Keratinocyte (primary cell): ENCODE results near the gene MAX. TPM values are rescaled to one million over a fixed set of nuclear protein-coding genes. Genes with fewer than 3 reads are reported as not detected.

Experiments used
- DNase-seq: peaks from one replicate; pipeline ENCODE4 v3.0.0-alpha.2; 2011; ENCODE audit warnings: low read depth, missing footprints, low spot score
- FAIRE-seq: peaks from 2 replicates; lab custom pipeline; 2011; peaks lifted over from hg19 to GRCh38; lab: Jason Lieb, UNC
- H2AFZ ChIP-seq: 2 replicates; pipeline ENCODE4 v1.6.0; 2012; ENCODE audit warnings: low read length, control low read depth, inconsistent platforms; ENCODE audit not compliant: control insufficient read depth
- H3K27ac ChIP-seq: 2 replicates; pipeline ENCODE4 v1.5.1; 2011; ENCODE audit warnings: low read length; ENCODE audit not compliant: control insufficient read depth, insufficient read depth
- H3K27me3 ChIP-seq: 3 replicates; pipeline ENCODE4 v1.6.0; 2011; ENCODE audit warnings: low read length; ENCODE audit not compliant: control insufficient read depth, insufficient read depth; ENCODE audit errors: extremely low read depth
- H3K36me3 ChIP-seq, 2 experiments: 2 replicates in 1 of 2; 3 replicates in 1 of 2; pipeline ENCODE4 v1.5.1; 2011; ENCODE audit warnings: low read length in 2 of 2, mild to moderate bottlenecking in 1 of 2; ENCODE audit not compliant: control insufficient read depth in 2 of 2, insufficient read depth in 2 of 2; ENCODE audit errors: extremely low read depth in 1 of 2
- H3K4me1 ChIP-seq: 3 replicates; pipeline ENCODE4 v1.5.1; 2011; ENCODE audit warnings: low read length; ENCODE audit not compliant: control insufficient read depth, insufficient read depth; ENCODE audit errors: extremely low read depth
- H3K4me2 ChIP-seq: 3 replicates; pipeline ENCODE4 v1.6.0; 2011; ENCODE audit warnings: low read depth, low read length; ENCODE audit not compliant: control insufficient read depth, insufficient read depth; ENCODE audit errors: extremely low read depth
- H3K4me3 ChIP-seq, 3 experiments: fragments of 200-600 bp in 1 of 3; sonication (generic) in 1 of 3; 2 replicates in 2 of 3; 3 replicates in 1 of 3; pipeline ENCODE4 v1.5.1; 2011 to 2016; ENCODE audit warnings: low read length in 3 of 3, mild to moderate bottlenecking in 3 of 3, control low read depth in 2 of 3, inconsistent platforms in 1 of 3, low read depth in 1 of 3, mixed read lengths in 1 of 3, mixed run types in 1 of 3, moderate library complexity in 1 of 3; ENCODE audit not compliant: control insufficient read depth in 2 of 3, insufficient read depth in 2 of 3; ENCODE audit errors: extremely low read depth in 1 of 3
- H3K79me2 ChIP-seq: 2 replicates; pipeline ENCODE4 v1.6.0; 2012; ENCODE audit warnings: low read length; ENCODE audit not compliant: control insufficient read depth, insufficient read depth
- H3K9ac ChIP-seq: 3 replicates; pipeline ENCODE4 v1.6.0; 2011; ENCODE audit warnings: low read length; ENCODE audit not compliant: control insufficient read depth, insufficient read depth; ENCODE audit errors: extremely low read depth
- H3K9me1 ChIP-seq: 3 replicates; pipeline ENCODE4 v1.6.0; 2011; ENCODE audit warnings: low read length; ENCODE audit not compliant: control insufficient read depth, insufficient read depth; ENCODE audit errors: extremely low read depth
- H3K9me3 ChIP-seq: 2 replicates; pipeline ENCODE4 v1.5.1; 2012; ENCODE audit warnings: low read depth, low read length; ENCODE audit not compliant: control insufficient read depth
- H4K20me1 ChIP-seq: 3 replicates; pipeline ENCODE4 v1.6.0; 2011; ENCODE audit warnings: low read length; ENCODE audit not compliant: control insufficient read depth, insufficient read depth; ENCODE audit errors: extremely low read depth
- CTCF ChIP-seq, 3 experiments: IDR thresholded peaks in 1 of 3; conservative IDR thresholded peaks in 1 of 3; optimal IDR thresholded peaks in 1 of 3; 2 replicates in 2 of 3; 3 replicates in 1 of 3; pipeline versions ENCODE3 to v1.5.1; 2011; ENCODE audit warnings: low read length in 3 of 3, mild to moderate bottlenecking in 3 of 3, moderate library complexity in 2 of 3, control low read depth in 1 of 3, inconsistent platforms in 1 of 3; ENCODE audit not compliant: insufficient read depth in 2 of 3; ENCODE audit errors: extremely low read depth in 1 of 3
- EZH2 ChIP-seq: IDR thresholded peaks from one replicate; pipeline ENCODE4 v1.6.1; 2012; ENCODE audit warnings: inconsistent platforms, mild to moderate bottlenecking, low read length, moderate library complexity
- dilution Hi-C: fragments of 300-500 bp; cut with MboI; formaldehyde crosslinking; loops from one replicate; pipeline ENCODE4 v1.7.0; 2020; ENCODE audit warnings: low sequenced_read_pairs; ENCODE audit not compliant: extremely low pct_ligation_motif_present
- polyA minus RNA-seq, 3 experiments: library from RNA; depleted of rRNA, polyadenylated mRNA; stranded (reverse); fragments of >200 nt; gene quantifications; 1 replicate in 1 of 3; 2 replicates in 1 of 3; 3 replicates in 1 of 3; pipeline ENCODE4 v1.2.3, GENCODE V29; 2011
- polyA plus RNA-seq, 5 experiments: library from polyadenylated mRNA; depleted of rRNA in 3 of 5; stranded (reverse) in 3 of 5; stranded (forward) in 1 of 5; unstranded in 1 of 5; fragments of >200 nt; gene quantifications; 1 replicate in 1 of 5; 2 replicates in 3 of 5; 3 replicates in 1 of 5; pipeline versions ENCODE4 v1.2.1 to v1.2.3, GENCODE V29; 2011 to 2012; ENCODE audit warnings: missing spikeins in 2 of 5, low read depth in 1 of 5, low replicate concordance in 1 of 5

The MAX gene, protein sequence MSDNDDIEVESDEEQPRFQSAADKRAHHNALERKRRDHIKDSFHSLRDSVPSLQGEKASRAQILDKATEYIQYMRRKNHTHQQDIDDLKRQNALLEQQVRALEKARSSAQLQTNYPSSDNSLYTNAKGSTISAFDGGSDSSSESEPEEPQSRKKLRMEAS
- polyA plus RNA-seq (51.8 to 81.6 TPM (median 65.2 TPM) in 3 replicates), polyA minus RNA-seq (45.8 to 79.4 TPM (median 58.1 TPM) in 3 replicates)
- 20.0 TPM for polyA plus RNA-seq (2011; ENCODE audit: low read depth)
- 76.8 and 80.6 TPM in 2 replicates for polyA plus RNA-seq (2011; cell fraction: cytosol; rRNA removed)
- 53.9 and 57.8 TPM in 2 replicates for polyA plus RNA-seq (2011; cell fraction: nucleus; rRNA removed)
- polyA plus RNA-seq (2012; ENCODE audit: low replicate concordance), result 40.5 and 53.5 TPM in 2 replicates
- polyA minus RNA-seq (2011; cell fraction: cytosol; rRNA and poly(A)+ RNA removed), result 108 TPM
- polyA minus RNA-seq (2011; cell fraction: nucleus; rRNA and poly(A)+ RNA removed), result 34.7 and 37.4 TPM in 2 replicates

DNA sequence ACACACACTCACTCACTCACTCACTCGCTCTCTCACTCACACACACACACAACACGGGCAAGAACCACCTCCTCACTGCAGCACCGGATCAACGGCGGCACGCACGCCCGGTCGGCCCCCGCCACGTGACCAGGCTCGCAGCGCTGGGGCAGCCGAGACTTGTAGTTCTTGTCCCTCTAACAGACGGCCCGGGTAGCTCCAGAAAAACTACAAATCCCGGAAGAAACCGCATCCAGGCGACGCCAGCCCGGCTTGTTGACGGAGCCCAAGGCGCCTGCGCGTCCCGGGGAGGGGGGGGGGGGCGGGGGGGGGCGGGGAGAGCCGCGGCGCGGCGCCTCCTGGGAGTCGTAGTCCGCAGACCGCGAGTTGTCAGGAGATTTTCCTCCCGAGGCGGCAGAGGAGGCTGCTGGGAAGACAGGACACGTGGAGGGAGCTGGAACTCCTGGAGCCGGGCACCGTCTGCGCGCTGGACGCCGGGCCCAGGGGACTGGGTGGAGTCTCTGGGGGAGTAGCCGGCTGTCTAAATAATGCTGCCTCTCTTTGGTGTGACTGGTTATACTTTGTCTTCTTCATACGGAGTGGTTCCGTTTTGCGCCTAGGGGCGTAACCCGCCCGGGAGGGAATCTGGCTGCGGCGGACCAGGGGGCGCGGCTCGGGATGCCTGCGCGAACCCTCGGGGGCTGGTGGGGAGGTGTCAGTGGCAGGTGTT, at the start of gene MAX:
Gene MAX (minus strand): TSS at position 77 of the 709 bp plus-strand sequence. CDS start 178 bp downstream, outside the sequence.
- no peaks in the 10 kb centered on the region for H3K27me3 ChIP-seq
- FAIRE-seq (peak; percentile 36), DNase-seq (peak; percentile 90)
- peak within 1 kb of the TSS; percentile 95 for H2AFZ ChIP-seq
- peak within 1 kb of the TSS; percentile 72 for H3K27ac ChIP-seq
- H3K4me2 ChIP-seq, result peak within 1 kb of the TSS; percentile 94
- dilution Hi-C loops, result no loop called here
- no peaks in the 10 kb centered on the region for H4K20me1 ChIP-seq
- peak within 1 kb of the TSS; percentile 77 to 99 (median 92) for H3K4me3 ChIP-seq
- H3K9ac ChIP-seq, result peak within 1 kb of the TSS; percentile 85
- peaks cover 32% of the 10 kb centered on the region for H3K79me2 ChIP-seq
- no peak for TF ChIP-seq EZH2
- TF ChIP-seq CTCF (optimal IDR thresholded peaks at IDR 0.05 in 1 of 3, IDR thresholded peaks at IDR 0.05 in 1 of 3, conservative IDR thresholded peaks at IDR 0.05 in 1 of 3; ENCODE audit: extremely low read depth in 1 of 3, insufficient read depth in 2 of 3, low read length in 3 of 3), result no peak
- H3K9me3 ChIP-seq, result no peaks in the 10 kb centered on the region
- H3K9me1 ChIP-seq, result no peaks in the 10 kb centered on the region
- H3K36me3 ChIP-seq, result peaks cover 0 to 5% of the 10 kb centered on the region in 2 experiments
- peaks cover 16% of the 10 kb centered on the region for H3K4me1 ChIP-seq

GRCh38 chr14:65151609-65151956, 49.3 kb upstream of the MAX start:
- no peaks in the 10 kb centered on the region for H3K27me3 ChIP-seq
- no peak overlapping the region for H3K27ac ChIP-seq
- no peaks in the 10 kb centered on the region for H3K79me2 ChIP-seq
- FAIRE-seq (no peak), DNase-seq (no peak)
- H3K36me3 ChIP-seq, result no peaks in the 10 kb centered on the region
- H3K4me1 ChIP-seq, result peaks cover under 1% of the 10 kb centered on the region
- H2AFZ ChIP-seq, result no peak overlapping the region
- H3K4me2 ChIP-seq, result no peak overlapping the region
- H3K9ac ChIP-seq, result no peak overlapping the region
- no peaks in the 10 kb centered on the region for H4K20me1 ChIP-seq
- dilution Hi-C loops, result no loop called here
- no peaks in the 10 kb centered on the region for H3K9me1 ChIP-seq
- no peaks in the 10 kb centered on the region for H3K9me3 ChIP-seq
- no peak overlapping the region for H3K4me3 ChIP-seq
- TF ChIP-seq EZH2 (no peak), CTCF (optimal IDR thresholded peaks at IDR 0.05 in 1 of 3, IDR thresholded peaks at IDR 0.05 in 1 of 3, conservative IDR thresholded peaks at IDR 0.05 in 1 of 3; ENCODE audit: extremely low read depth in 1 of 3, insufficient read depth in 2 of 3, low read length in 3 of 3) (no peak)
